SK-N-SH treated with all-trans-retinoic acid at 6 μM for 48 hours (cell line): ENCODE results near the gene RHEX.

ENCODE experiments used
- ESRRG ChIP-seq: fragments of 250-450 bp; sonication (Bioruptor Pico); IDR thresholded peaks from 2 replicates; pipeline ENCODE4 v1.6.1; 2021; ENCODE audit warnings: mild to moderate bottlenecking
- GLIS3 ChIP-seq: fragments of 250-450 bp; sonication (Bioruptor Pico); IDR thresholded peaks from 2 replicates; pipeline ENCODE4 v1.5.0; 2020; ENCODE audit warnings: mild to moderate bottlenecking, moderate library complexity
- OSR1 ChIP-seq: fragments of 250-450 bp; sonication (Bioruptor Pico); IDR thresholded peaks from 2 replicates; pipeline ENCODE4 v1.8.0; 2022; ENCODE audit warnings: moderate library complexity, mild to moderate bottlenecking, inconsistent platforms
- PATZ1 ChIP-seq: fragments of 250-450 bp; sonication (Bioruptor Pico); IDR thresholded peaks from 2 replicates; pipeline ENCODE4 v1.8.0; 2020; ENCODE audit warnings: mild to moderate bottlenecking, moderate library complexity, borderline replicate concordance
- PPARA ChIP-seq: fragments of 250-450 bp; sonication (Bioruptor Pico); IDR thresholded peaks from 2 replicates; pipeline ENCODE4 v1.5.0; 2020; ENCODE audit warnings: mild to moderate bottlenecking, borderline replicate concordance
- RARB ChIP-seq: fragments of 250-450 bp; sonication (Bioruptor Pico); IDR thresholded peaks from 2 replicates; pipeline ENCODE4 v1.8.0; 2021; ENCODE audit warnings: mild to moderate bottlenecking, moderate library complexity
- TCF4 ChIP-seq: fragments of 250-450 bp; sonication (Bioruptor Pico); IDR thresholded peaks from 2 replicates; pipeline ENCODE4 v1.8.0; 2021; ENCODE audit warnings: mild to moderate bottlenecking, moderate library complexity, borderline replicate concordance
- ZFP3 ChIP-seq: fragments of 250-450 bp; sonication (Bioruptor Pico); IDR thresholded peaks from 2 replicates; pipeline ENCODE4 v1.5.0; 2020; ENCODE audit warnings: mild to moderate bottlenecking, moderate library complexity
- TF ChIP-seq, protein P1 (sequence below): fragments of 250-450 bp; sonication (Bioruptor Pico); IDR thresholded peaks from 2 replicates; pipeline ENCODE4 v1.5.1; 2020; ENCODE audit warnings: low read depth, mild to moderate bottlenecking, moderate library complexity
- TF ChIP-seq, protein P2 (sequence below): fragments of 250-450 bp; sonication (Bioruptor Pico); IDR thresholded peaks from 2 replicates; pipeline ENCODE4 v1.8.0; 2021; ENCODE audit warnings: low read depth, mild to moderate bottlenecking, moderate library complexity, borderline replicate concordance

DNA sequence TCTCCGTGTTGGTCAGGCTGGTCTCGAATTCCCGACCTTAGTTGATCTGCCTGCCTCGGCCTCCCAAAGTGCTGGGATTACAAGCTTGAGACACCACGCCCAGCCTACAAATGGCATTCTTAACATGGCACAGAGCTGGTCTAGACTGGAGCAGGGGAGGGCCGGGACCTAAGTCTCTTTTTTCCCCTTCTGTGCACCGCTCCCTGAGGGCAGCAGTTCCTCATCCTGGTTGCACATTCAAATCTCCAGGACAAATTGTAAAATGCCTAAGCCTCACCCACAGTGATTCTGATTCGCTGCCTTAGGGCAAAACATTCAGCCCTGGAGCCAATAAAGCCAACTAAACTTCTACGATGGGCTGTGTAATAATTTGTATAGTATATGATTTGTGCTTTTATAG, 74.4 kb downstream of the RHEX start:
- TF ChIP-seq GLIS3: no peak
- TF ChIP-seq, protein P1, sequence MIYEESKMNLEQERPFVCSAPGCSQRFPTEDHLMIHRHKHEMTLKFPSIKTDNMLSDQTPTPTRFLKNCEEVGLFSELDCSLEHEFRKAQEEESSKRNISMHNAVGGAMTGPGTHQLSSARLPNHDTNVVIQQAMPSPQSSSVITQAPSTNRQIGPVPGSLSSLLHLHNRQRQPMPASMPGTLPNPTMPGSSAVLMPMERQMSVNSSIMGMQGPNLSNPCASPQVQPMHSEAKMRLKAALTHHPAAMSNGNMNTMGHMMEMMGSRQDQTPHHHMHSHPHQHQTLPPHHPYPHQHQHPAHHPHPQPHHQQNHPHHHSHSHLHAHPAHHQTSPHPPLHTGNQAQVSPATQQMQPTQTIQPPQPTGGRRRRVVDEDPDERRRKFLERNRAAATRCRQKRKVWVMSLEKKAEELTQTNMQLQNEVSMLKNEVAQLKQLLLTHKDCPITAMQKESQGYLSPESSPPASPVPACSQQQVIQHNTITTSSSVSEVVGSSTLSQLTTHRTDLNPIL (CRISPR knock-in tag): no peak
- TF ChIP-seq TCF4 (CRISPR knock-in tag): no peak
- TF ChIP-seq OSR1: no peak
- no peak for TF ChIP-seq ESRRG
- no peak for TF ChIP-seq ZFP3 (CRISPR knock-in tag)
- TF ChIP-seq PATZ1 (CRISPR knock-in tag): no peak
- TF ChIP-seq, protein P2, sequence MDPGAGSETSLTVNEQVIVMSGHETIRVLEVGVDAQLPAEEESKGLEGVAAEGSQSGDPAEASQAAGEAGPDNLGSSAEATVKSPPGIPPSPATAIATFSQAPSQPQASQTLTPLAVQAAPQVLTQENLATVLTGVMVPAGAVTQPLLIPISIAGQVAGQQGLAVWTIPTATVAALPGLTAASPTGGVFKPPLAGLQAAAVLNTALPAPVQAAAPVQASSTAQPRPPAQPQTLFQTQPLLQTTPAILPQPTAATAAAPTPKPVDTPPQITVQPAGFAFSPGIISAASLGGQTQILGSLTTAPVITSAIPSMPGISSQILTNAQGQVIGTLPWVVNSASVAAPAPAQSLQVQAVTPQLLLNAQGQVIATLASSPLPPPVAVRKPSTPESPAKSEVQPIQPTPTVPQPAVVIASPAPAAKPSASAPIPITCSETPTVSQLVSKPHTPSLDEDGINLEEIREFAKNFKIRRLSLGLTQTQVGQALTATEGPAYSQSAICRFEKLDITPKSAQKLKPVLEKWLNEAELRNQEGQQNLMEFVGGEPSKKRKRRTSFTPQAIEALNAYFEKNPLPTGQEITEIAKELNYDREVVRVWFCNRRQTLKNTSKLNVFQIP (CRISPR knock-in tag): no peak
- TF ChIP-seq RARB (CRISPR knock-in tag): no peak
- no peak for TF ChIP-seq PPARA
